Osteocyte (in vitro differentiated cells): ENCODE data around the gene ACSM2A. TPM values are rescaled to one million over a fixed set of nuclear protein-coding genes. Genes with fewer than 3 reads are reported as not detected.
"Not testable (repeated sequence)": the region's sequence is repeated elsewhere in the genome, so short reads cannot be mapped to it uniquely, and the experiment has no call there.

Experiments
- DNase-seq: peaks from one replicate; pipeline ENCODE4 v3.0.0; 2021; ENCODE audit warnings: mixed read lengths; ENCODE audit not compliant: unreplicated experiment; ENCODE audit errors: extremely low spot score
- H3K27ac Mint-ChIP-seq: one replicate; pipeline ENCODE4 v1.8.0; 2021; ENCODE audit warnings: mild to moderate bottlenecking, mixed read lengths; ENCODE audit not compliant: unreplicated experiment
- H3K27me3 Mint-ChIP-seq: one replicate; pipeline ENCODE4 v1.8.0; 2021; ENCODE audit warnings: mixed read lengths; ENCODE audit not compliant: unreplicated experiment
- H3K36me3 Mint-ChIP-seq: one replicate; pipeline ENCODE4 v1.8.0; 2021; ENCODE audit warnings: mixed read lengths; ENCODE audit not compliant: unreplicated experiment
- H3K4me1 Mint-ChIP-seq: one replicate; pipeline ENCODE4 v1.8.0; 2021; ENCODE audit warnings: mixed read lengths; ENCODE audit not compliant: unreplicated experiment
- H3K4me3 Mint-ChIP-seq: one replicate; pipeline ENCODE4 v1.8.0; 2021; ENCODE audit warnings: mild to moderate bottlenecking, moderate library complexity, mixed read lengths; ENCODE audit not compliant: unreplicated experiment
- H3K9me3 Mint-ChIP-seq: one replicate; pipeline ENCODE4 v1.8.0; 2021; ENCODE audit warnings: mixed read lengths; ENCODE audit not compliant: unreplicated experiment
- CTCF ChIP-seq: fragments of 200-600 bp; sonication (generic); IDR thresholded peaks from 2 replicates; pipeline ENCODE4 v1.5.0; 2021; ENCODE audit warnings: antibody characterized with exemption, mild to moderate bottlenecking, moderate library complexity
- total RNA-seq: library from RNA; stranded (reverse); gene quantifications from 2 replicates; pipeline ENCODE4 v1.2.1, GENCODE V29; 2021

Gene ACSM2A
- total RNA-seq, 1 donor from 2014 or later = not detected

DNA sequence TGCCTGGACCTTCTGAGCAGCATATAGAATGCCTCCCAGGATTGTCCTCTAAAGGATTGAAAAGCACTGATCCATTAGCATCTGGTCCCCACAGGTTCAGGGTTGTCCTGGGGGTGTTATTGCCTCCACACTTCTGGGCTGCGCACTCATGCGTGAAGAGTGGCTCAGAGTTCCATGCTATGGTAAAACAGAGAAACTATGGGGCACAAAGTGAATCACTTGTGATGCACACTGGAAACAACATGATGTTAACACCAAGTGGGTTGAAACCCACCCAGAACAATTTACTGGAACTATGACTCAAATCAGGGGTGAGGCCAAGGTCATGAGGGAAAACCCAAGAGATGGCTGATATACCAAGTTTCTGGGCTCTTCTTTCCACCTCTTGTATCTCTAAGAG lies 18.6 kb downstream of the ACSM2A start:
- H3K4me3 Mint-ChIP-seq, H3K36me3 Mint-ChIP-seq, H3K27ac Mint-ChIP-seq, H3K4me1 Mint-ChIP-seq, DNase-seq, H3K27me3 Mint-ChIP-seq: not testable (repeated sequence)
- peaks cover 14% of the 10 kb centered on the region for H3K9me3 Mint-ChIP-seq

- H3K27me3 Mint-ChIP-seq, H3K27ac Mint-ChIP-seq, H3K4me3 Mint-ChIP-seq, H3K4me1 Mint-ChIP-seq, H3K36me3 Mint-ChIP-seq, DNase-seq: not testable (repeated sequence)
- H3K9me3 Mint-ChIP-seq = peaks cover 14% of the 10 kb centered on the region
Measured at GRCh38 chr16:20470732-20471131, 19.4 kb downstream of the ACSM2A start.

DNA sequence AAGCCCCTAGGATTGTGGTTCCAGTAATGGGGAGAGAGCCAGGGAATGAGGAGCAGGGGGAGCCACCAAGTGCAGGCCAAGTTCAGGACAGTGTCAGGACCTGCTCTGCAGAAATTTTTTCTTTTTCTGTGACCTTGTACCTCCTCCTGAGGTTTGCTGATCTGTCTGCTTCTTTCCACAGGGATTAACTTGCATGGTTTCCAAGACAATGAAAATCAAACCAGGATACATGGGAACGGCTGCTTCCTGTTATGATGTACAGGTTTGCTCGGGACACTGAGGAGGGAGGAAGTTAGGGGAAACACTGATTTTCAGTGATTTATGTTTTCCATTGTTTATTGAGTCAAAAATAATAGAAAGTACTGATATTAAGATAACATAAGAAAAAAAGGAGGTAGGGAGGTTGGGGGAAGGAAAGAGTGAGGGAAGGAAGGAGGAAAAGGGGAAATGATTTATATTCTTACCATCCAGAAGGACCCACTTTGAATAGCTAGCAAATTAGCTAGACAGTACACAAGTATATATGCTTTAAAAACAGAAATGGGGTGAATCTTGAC lies 25.9 kb downstream of the ACSM2A start:
- not testable (repeated sequence) for H3K36me3 Mint-ChIP-seq, H3K27me3 Mint-ChIP-seq, DNase-seq, H3K4me3 Mint-ChIP-seq, H3K27ac Mint-ChIP-seq, H3K4me1 Mint-ChIP-seq, H3K9me3 Mint-ChIP-seq

GRCh38 chr16:20483989-20484388 lies 32.7 kb downstream of the ACSM2A start:
- not testable (repeated sequence) for H3K9me3 Mint-ChIP-seq, H3K27me3 Mint-ChIP-seq, DNase-seq, H3K36me3 Mint-ChIP-seq, H3K4me1 Mint-ChIP-seq, H3K4me3 Mint-ChIP-seq, H3K27ac Mint-ChIP-seq

- H3K4me3 Mint-ChIP-seq = no peak overlapping the region
- TF ChIP-seq CTCF = no peak
- no peak overlapping the region for H3K27ac Mint-ChIP-seq
- no peaks in the 10 kb centered on the region for H3K4me1 Mint-ChIP-seq
- DNase-seq = no peak
- H3K36me3 Mint-ChIP-seq = no peaks in the 10 kb centered on the region
- peaks cover 7% of the 10 kb centered on the region for H3K9me3 Mint-ChIP-seq
- H3K27me3 Mint-ChIP-seq = peaks cover 2% of the 10 kb centered on the region
Measured at GRCh38 chr16:20484726-20485125, 33.4 kb downstream of the ACSM2A start.

GRCh38 chr16:20485408-20485807 lies 34.1 kb downstream of the ACSM2A start:
- Mint-ChIP-seq H3K27me3 (peaks cover 2% of the 10 kb centered on the region), H3K36me3 (no peaks in the 10 kb centered on the region), H3K27ac (no peak overlapping the region), H3K4me3 (no peak overlapping the region), H3K4me1 (no peaks in the 10 kb centered on the region), H3K9me3 (peaks cover 7% of the 10 kb centered on the region)
- DNase-seq = no peak
- no peak for TF ChIP-seq CTCF

DNA sequence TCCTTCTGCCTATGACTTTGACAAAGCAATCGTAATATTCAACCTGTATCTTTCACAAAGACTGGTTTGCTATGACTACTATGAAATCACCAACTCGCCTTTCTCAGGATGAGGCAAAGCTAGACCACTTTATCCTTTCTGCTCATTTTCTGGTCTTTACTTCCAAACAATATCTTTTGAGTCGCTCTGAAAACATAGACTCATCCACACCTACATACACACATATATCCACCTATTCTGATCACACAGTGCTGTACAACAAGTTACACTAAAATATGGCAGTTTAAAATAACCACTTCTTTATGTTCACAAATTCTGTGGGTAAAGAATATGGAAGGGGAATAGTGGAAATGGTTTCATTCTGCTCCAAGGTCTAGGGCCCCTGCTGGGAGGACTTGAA lies 39.7 kb downstream of the ACSM2A start:
- not testable (repeated sequence) for H3K27me3 Mint-ChIP-seq, H3K4me3 Mint-ChIP-seq, H3K9me3 Mint-ChIP-seq, DNase-seq, H3K27ac Mint-ChIP-seq, H3K36me3 Mint-ChIP-seq, H3K4me1 Mint-ChIP-seq

DNA sequence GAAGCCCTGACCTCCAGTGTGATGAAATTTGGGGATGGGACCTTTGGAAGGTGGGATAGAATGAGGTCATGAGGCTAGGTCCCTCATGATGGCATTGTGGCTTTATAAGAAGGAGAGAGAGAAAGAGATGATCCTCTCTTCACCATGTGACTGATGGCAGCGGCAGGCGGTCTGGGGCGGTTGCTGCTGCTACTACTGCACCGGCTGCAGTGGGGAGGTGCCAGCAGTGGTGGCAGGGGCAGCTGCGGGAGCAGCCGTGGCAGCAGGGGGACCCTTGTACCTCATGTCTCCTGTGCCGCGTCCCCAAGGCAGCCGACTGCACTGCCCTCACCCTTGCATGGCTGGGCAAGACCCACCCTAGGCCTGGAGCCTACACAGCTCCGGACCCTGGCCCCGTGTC lies 40.1 kb downstream of the ACSM2A start:
- not testable (repeated sequence) for H3K27ac Mint-ChIP-seq, H3K9me3 Mint-ChIP-seq, H3K36me3 Mint-ChIP-seq, H3K4me1 Mint-ChIP-seq, H3K4me3 Mint-ChIP-seq, H3K27me3 Mint-ChIP-seq, DNase-seq
